ENCODE measurements around the gene IQCN. TPM values are rescaled to one million over a fixed set of nuclear protein-coding genes. Genes with fewer than 3 reads are reported as not detected.
A peak's percentile ranks its signal among the peaks of the same experiment; 100 is the strongest.

The IQCN gene
- total and polyA plus RNA-seq, 10 donors, result 1.4 to 17.1 (median 8.5) TPM

- DNase-seq, result peak; percentile 96
- H3K4me3 ChIP-seq, result peak overlapping the region; percentile 1 to 70 (median 38)
- WGBS, 5 donors, result 3 to 7% (median 3%) methylated on average over 48 to 81 of the region's 81 CpGs
- H3K4me1 ChIP-seq, result peaks cover 18 to 41% (median 30%) of the 10 kb centered on the region in 6 donors
- intact Hi-C loops (cut with DNase I; ENCODE audit: low total_unique reads), result no loop called here
- peak overlapping the region in 7 of 8 donors; percentile 32 to 80 (median 63) for H3K27ac ChIP-seq
- no peaks in the 10 kb centered on the region for H3K36me3 ChIP-seq
- H3K27me3 ChIP-seq (replicated peaks in 1 of 7), result peaks cover 3 to 100% (median 63%) of the 10 kb centered on the region in 7 donors
- H3K9me3 ChIP-seq, result no peaks in the 10 kb centered on the region
- TF ChIP-seq POLR2AphosphoS5 (IDR thresholded peaks at IDR 0.05) (peak in 2 of 3 donors; percentile 8 to 55), CTCF (IDR thresholded peaks at IDR 0.05 in 8 of 11, conservative IDR thresholded peaks at IDR 0.05 in 3 of 11) (no peak), POLR2A (IDR thresholded peaks at IDR 0.05) (no peak)
Observed at GRCh38 chr19:18224525-18225354, 49.5 kb downstream of the IQCN start.

GRCh38 chr19:18223860-18224524 lies 50.3 kb downstream of the IQCN start:
- intact Hi-C loops (cut with DNase I; ENCODE audit: low total_unique reads), result no loop called here
- DNase-seq, result peak; percentile 85
- Histone ChIP-seq H3K36me3 (no peaks in the 10 kb centered on the region), H3K27me3 (replicated peaks in 1 of 7) (peaks cover 3 to 95% (median 56%) of the 10 kb centered on the region in 7 donors), H3K27ac (peak overlapping the region in 7 of 8 donors; percentile 49 to 80 (median 65)), H3K9me3 (no peaks in the 10 kb centered on the region), H3K4me1 (peaks cover 18 to 41% (median 30%) of the 10 kb centered on the region in 6 donors), H3K4me3 (peak overlapping the region in 7 of 8 donors; percentile 24 to 70 (median 38))
- 7 to 11% (median 9%) methylated on average over 30 to 39 of the region's 39 CpGs for WGBS, 5 donors
- no peak for TF ChIP-seq POLR2A (IDR thresholded peaks at IDR 0.05)
- TF ChIP-seq POLR2AphosphoS5 (IDR thresholded peaks at IDR 0.05), result peak; percentile 35 to 64 (median 36)
- no peak for TF ChIP-seq CTCF (IDR thresholded peaks at IDR 0.05 in 8 of 11, conservative IDR thresholded peaks at IDR 0.05 in 3 of 11)

- Histone ChIP-seq H3K36me3 (no peaks in the 10 kb centered on the region), H3K27ac (no peak overlapping the region), H3K4me3 (no peak overlapping the region), H3K4me1 (peaks cover 18 to 41% (median 30%) of the 10 kb centered on the region in 6 donors), H3K27me3 (replicated peaks in 1 of 7) (peaks cover 3 to 76% (median 44%) of the 10 kb centered on the region in 7 donors), H3K9me3 (no peaks in the 10 kb centered on the region)
- TF ChIP-seq POLR2A (IDR thresholded peaks at IDR 0.05) (no peak), POLR2AphosphoS5 (IDR thresholded peaks at IDR 0.05) (peak in 1 of 3 donors; percentile 30)
- 72 to 82% (median 79%) methylated on average over 21 to 25 of the region's 25 CpGs for WGBS, 5 donors
- no peak for DNase-seq
- intact Hi-C loops (cut with DNase I; ENCODE audit: low total_unique reads), result no loop called here
Observed at GRCh38 chr19:18221815-18222725, 52.2 kb downstream of the IQCN start.

GRCh38 chr19:18220632-18221275 lies 53.5 kb downstream of the IQCN start:
- peaks cover 12 to 28% (median 22%) of the 10 kb centered on the region in 6 donors for H3K4me1 ChIP-seq
- no peaks in the 10 kb centered on the region for H3K36me3 ChIP-seq
- DNase-seq, result no peak
- H3K9me3 ChIP-seq, result no peaks in the 10 kb centered on the region
- peaks cover 3 to 63% (median 31%) of the 10 kb centered on the region in 7 donors for H3K27me3 ChIP-seq (replicated peaks in 1 of 7)
- no peak for TF ChIP-seq POLR2A (IDR thresholded peaks at IDR 0.05)
- no peak for TF ChIP-seq POLR2AphosphoS5 (IDR thresholded peaks at IDR 0.05)
- no peak for TF ChIP-seq CTCF (IDR thresholded peaks at IDR 0.05 in 8 of 11, conservative IDR thresholded peaks at IDR 0.05 in 3 of 11)
- no peak overlapping the region for H3K27ac ChIP-seq
- intact Hi-C loops (cut with DNase I; ENCODE audit: low total_unique reads), result no loop called here
- 10 to 16% (median 12%) methylated on average over 11 to 33 of the region's 33 CpGs for WGBS, 5 donors
- H3K4me3 ChIP-seq, result no peak overlapping the region

Measured in spleen (tissue), 11 donors.